ENCODE data around the gene INSIG2. TPM values are rescaled to one million over a fixed set of nuclear protein-coding genes. Genes with fewer than 3 reads are reported as not detected.

INSIG2 gene
- total and polyA plus RNA-seq, 2 of the 8 experiments (the other 6 are each of a cell fraction or from before 2014, with no cell fraction given): 7.0 to 11.2 TPM

DNA sequence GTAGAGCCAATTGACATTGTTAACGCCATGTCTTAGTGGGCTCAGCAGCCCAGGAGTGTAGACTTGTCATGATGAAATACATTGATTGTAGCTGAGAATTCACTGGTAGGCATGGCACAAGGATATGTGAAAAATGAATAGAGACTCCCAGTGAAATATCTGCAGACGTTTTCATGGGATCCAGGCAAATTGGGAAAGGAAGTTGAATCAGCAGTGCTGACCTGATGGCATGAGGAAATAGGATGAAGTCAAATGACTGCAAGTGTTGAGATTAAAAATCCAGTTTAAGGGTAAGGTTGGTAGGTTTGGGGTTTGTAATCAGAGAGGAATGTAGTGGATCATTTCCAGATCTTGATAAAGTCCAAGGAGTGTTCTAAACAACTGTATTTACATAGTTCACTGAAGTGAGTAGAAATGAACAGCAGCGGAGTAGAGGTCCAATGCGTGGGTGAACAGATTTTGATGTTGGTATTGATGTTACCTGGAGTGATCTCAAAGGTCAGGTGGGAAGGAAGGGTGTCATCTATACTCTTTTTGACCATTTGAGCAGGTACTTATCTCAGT is 24.6 kb downstream of the INSIG2 start (continued):
- TF ChIP-seq EP300 (IDR thresholded peaks at IDR 0.05; ENCODE audit: borderline replicate concordance in 1 of 2, low read depth in 2 of 2, low read length in 2 of 2) (no peak), CHD2 (IDR thresholded peaks at IDR 0.05; ENCODE audit: low read length) (no peak), RBBP5 (IDR thresholded peaks at IDR 0.05; ENCODE audit: borderline replicate concordance, low read depth, low read length) (no peak), KDM1A (IDR thresholded peaks at IDR 0.05; ENCODE audit: borderline replicate concordance, low read length) (no peak), ZNF274 (IDR thresholded peaks at IDR 0.05; ENCODE audit: borderline replicate concordance, extremely low read depth, low read length) (no peak)
